Prostate gland (tissue), 2 donors: Measurements from ENCODE around the gene NMNAT3.

Source experiments
- POLR2A ChIP-seq: fragments of 450-650 bp; IDR thresholded peaks from one replicate; pipeline ENCODE4 v1.6.1; 2016; ENCODE audit warnings: antibody characterized with exemption, mild to moderate bottlenecking
- POLR2AphosphoS5 ChIP-seq: sonication (generic); formaldehyde crosslinking; IDR thresholded peaks from one replicate; pipeline ENCODE4 v1.6.1; 2017; ENCODE audit warnings: antibody characterized with exemption
- TF ChIP-seq, protein P1 (sequence below), 4 experiments: fragments of 200-600 bp in 2 of 4; fragments of 450-650 bp in 2 of 4; sonication (generic) in 2 of 4; IDR thresholded peaks; 1 replicate in 3 of 4; 2 replicates in 1 of 4; pipeline ENCODE4 v1.5.1; 2016 to 2019; ENCODE audit warnings: antibody characterized with exemption in 4 of 4, mild to moderate bottlenecking in 2 of 4, moderate library complexity in 2 of 4

DNA sequence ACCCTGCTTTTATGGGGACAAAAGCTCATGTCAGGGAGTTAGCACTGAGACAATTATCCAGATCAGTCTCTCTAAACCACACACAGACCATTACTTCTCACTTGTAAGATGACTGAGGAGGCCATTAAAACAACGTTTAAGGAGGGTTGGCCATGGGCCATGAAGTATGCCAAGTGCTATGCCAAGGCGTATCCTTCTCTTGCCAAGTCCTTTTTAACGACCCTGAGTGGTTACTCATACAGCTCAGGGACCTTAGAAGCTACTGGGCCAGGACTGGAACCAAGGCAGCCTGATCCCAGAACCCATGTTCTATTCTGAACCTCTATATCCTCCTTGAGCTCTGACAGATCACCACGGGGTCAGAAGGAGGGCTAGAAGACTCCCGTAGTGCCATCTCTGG is 50.0 kb downstream of the NMNAT3 start:
- TF ChIP-seq, protein P1, sequence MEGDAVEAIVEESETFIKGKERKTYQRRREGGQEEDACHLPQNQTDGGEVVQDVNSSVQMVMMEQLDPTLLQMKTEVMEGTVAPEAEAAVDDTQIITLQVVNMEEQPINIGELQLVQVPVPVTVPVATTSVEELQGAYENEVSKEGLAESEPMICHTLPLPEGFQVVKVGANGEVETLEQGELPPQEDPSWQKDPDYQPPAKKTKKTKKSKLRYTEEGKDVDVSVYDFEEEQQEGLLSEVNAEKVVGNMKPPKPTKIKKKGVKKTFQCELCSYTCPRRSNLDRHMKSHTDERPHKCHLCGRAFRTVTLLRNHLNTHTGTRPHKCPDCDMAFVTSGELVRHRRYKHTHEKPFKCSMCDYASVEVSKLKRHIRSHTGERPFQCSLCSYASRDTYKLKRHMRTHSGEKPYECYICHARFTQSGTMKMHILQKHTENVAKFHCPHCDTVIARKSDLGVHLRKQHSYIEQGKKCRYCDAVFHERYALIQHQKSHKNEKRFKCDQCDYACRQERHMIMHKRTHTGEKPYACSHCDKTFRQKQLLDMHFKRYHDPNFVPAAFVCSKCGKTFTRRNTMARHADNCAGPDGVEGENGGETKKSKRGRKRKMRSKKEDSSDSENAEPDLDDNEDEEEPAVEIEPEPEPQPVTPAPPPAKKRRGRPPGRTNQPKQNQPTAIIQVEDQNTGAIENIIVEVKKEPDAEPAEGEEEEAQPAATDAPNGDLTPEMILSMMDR (IDR thresholded peaks at IDR 0.05), result no peak
- TF ChIP-seq POLR2A (no peak), POLR2AphosphoS5 (no peak)
